Renal cortex interstitium (tissue), 11 donors: ENCODE data around the gene OLIG2. TPM values are rescaled to one million over a fixed set of nuclear protein-coding genes. Genes with fewer than 3 reads are reported as not detected.

Experiments
- DNase-seq, 11 donors: peaks; one replicate each; pipeline ENCODE4 v3.0.0-alpha.2; 2013; ENCODE audit warnings: low read depth in 9 of 11, low spot score in 4 of 11; ENCODE audit errors: extremely low read depth in 1 of 11
- polyA plus RNA-seq, 3 donors: library from polyadenylated mRNA; unstranded; fragments of 120-200 nt; gene quantifications; one replicate each; pipeline ENCODE4 v1.2.1, GENCODE V29; 2013; ENCODE audit not compliant: insufficient read length in 3 of 3

OLIG2 gene
- polyA plus RNA-seq, 3 donors, result 0.13 TPM; not detected in 2

- no peak for DNase-seq
Measured at GRCh38 chr21:33018707-33019465, 6.8 kb upstream of the OLIG2 start.

GRCh38 chr21:33019516-33019884 lies 6.2 kb upstream of the OLIG2 start:
- no peak for DNase-seq

- DNase-seq, result no peak
Measured at GRCh38 chr21:33019885-33020557, 5.7 kb upstream of the OLIG2 start.

- DNase-seq, result no peak
Measured at GRCh38 chr21:33020558-33021100, 5.1 kb upstream of the OLIG2 start.

- DNase-seq, result no peak
Measured at GRCh38 chr21:33021150-33021549, 4.6 kb upstream of the OLIG2 start.

GRCh38 chr21:33021667-33022066 lies 4.1 kb upstream of the OLIG2 start:
- DNase-seq, result no peak

- no peak for DNase-seq
Measured at GRCh38 chr21:33022489-33022827, 3.3 kb upstream of the OLIG2 start.

GRCh38 chr21:33022828-33023573 lies 2.7 kb upstream of the OLIG2 start:
- DNase-seq, result no peak

- no peak for DNase-seq
Measured at GRCh38 chr21:33023574-33024200, 2.0 kb upstream of the OLIG2 start.

GRCh38 chr21:33024201-33025103 lies 1.3 kb upstream of the OLIG2 start:
- no peak for DNase-seq

GRCh38 chr21:33025106-33025488 lies 638 bp upstream of the OLIG2 start:
- DNase-seq, result no peak

GRCh38 chr21:33026443-33026858 lies 716 bp downstream of the OLIG2 start:
- no peak for DNase-seq

- DNase-seq, result no peak
Measured at GRCh38 chr21:33026878-33027400, 1.2 kb downstream of the OLIG2 start.

GRCh38 chr21:33027401-33028286 lies 1.9 kb downstream of the OLIG2 start:
- DNase-seq, result no peak

- DNase-seq, result no peak
Measured at GRCh38 chr21:33028287-33028670, 2.5 kb downstream of the OLIG2 start.

GRCh38 chr21:33028773-33029384 lies 3.1 kb downstream of the OLIG2 start:
- no peak for DNase-seq

- no peak for DNase-seq
Measured at GRCh38 chr21:33029385-33029921, 3.7 kb downstream of the OLIG2 start.
